Erythroblast (primary cell): Measurements from ENCODE around the gene CYLD.

Experiments
- GATA1 ChIP-seq: IDR thresholded peaks from 2 replicates; pipeline ENCODE4 v1.6.1; 2011; ENCODE audit warnings: low read depth, mild to moderate bottlenecking, control low read depth, low read length, moderate library complexity
- POLR2A ChIP-seq: IDR thresholded peaks from 2 replicates; pipeline ENCODE4 v1.6.1; 2011; ENCODE audit warnings: mild to moderate bottlenecking, low read length

DNA sequence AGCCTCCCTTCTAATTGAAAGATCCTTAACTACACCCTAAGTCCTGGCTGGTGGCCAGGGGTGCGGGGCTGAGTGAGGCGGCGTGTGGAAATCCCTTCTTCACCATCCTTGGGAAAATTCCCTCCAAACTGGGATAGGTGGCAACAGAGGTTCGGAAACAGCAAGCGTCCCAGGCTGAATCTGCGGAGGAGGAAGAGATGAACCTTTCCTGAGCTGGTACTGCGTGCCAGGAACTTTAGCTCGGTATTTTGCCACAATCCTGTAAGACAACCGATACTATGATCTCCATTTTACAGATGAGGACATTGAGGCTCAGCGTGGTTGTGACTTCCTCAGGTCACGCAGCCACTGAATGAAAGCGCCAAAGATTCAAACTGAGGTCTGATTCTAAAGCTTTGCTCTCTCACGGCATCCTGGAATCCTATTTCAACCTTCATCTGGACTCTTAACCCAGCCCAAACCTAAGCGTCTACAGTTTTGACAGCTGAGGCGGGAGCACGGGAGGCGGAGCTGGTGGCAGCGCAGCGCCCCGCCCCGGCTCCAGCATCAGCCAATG lies 583 bp upstream of the CYLD start:
- TF ChIP-seq POLR2A = no peak
- TF ChIP-seq GATA1 = no peak
